H7 (cell line): ENCODE data around the gene KLKB1. TPM values are rescaled to one million over a fixed set of nuclear protein-coding genes. Genes with fewer than 3 reads are reported as not detected.

Experiments
- DNase-seq: peaks from one replicate; pipeline ENCODE4 v3.0.0; 2012
- H3K27me3 ChIP-seq: 2 replicates; pipeline ENCODE4 v1.6.0; 2011; ENCODE audit warnings: mild to moderate bottlenecking, low read length; ENCODE audit not compliant: control insufficient read depth, insufficient read depth
- H3K36me3 ChIP-seq: replicated peaks from 2 replicates; pipeline ENCODE4 v1.5.1; 2011; ENCODE audit warnings: low read length; ENCODE audit not compliant: control insufficient read depth, insufficient read depth
- H3K4me3 ChIP-seq: 2 replicates; pipeline ENCODE4 v1.5.1; 2011; ENCODE audit warnings: low read depth, mild to moderate bottlenecking, control low read depth, low read length, moderate library complexity; ENCODE audit not compliant: insufficient read depth
- total RNA-seq: library from RNA; depleted of rRNA; stranded (reverse); fragments of >200 nt; shearing (Covaris generic); gene quantifications from 2 replicates; pipeline ENCODE4 v1.2.3, GENCODE V29; 2014

Gene KLKB1
- total RNA-seq, 1 experiment from 2014 or later: 11.8 TPM

DNA sequence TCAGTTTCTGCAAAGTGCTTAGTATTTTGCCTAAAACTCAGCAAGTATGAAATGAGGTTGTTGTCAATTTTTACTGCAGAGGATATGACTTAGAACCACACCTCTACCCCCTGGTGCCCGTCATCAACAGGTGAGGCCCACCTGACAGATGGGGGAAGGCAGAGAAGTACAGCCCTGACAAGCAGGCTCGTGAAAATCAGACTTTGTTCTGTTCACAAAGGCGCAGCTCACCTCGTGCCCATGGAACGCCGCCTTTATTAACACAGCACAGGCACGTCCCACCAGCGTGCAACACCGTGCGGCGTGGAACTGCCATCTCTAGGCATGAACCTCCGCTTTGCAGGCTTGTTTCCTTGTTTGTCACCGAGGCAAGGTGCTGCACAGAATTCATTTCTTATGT lies 22.6 kb upstream of the KLKB1 start:
- H3K27me3 ChIP-seq: no peaks in the 10 kb centered on the region
- no peak overlapping the region for H3K4me3 ChIP-seq
- H3K36me3 ChIP-seq: no peaks in the 10 kb centered on the region; the same call in 1 of the 2 replicates
- no peak for DNase-seq

DNA sequence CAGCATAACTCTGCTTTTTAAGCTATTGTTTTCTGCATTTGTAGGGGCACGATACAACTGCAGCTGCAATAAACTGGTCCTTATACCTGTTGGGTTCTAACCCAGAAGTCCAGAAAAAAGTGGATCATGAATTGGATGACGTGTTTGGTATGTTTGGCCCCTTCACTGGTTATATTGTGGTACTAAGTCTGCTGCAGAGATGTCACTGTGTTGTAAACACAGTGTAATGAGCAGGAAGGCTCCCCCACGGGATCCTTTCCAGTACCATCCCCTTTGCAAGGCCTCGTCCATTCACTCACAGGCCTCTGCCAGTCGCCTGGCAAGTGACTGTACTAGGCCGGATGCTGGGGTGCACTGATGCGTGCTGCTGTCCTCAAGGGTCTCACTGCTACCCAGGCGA lies 22.2 kb upstream of the KLKB1 start:
- no peaks in the 10 kb centered on the region for H3K27me3 ChIP-seq
- DNase-seq: no peak
- H3K4me3 ChIP-seq: no peak overlapping the region
- no peaks in the 10 kb centered on the region; the same call in 1 of the 2 replicates for H3K36me3 ChIP-seq

DNA sequence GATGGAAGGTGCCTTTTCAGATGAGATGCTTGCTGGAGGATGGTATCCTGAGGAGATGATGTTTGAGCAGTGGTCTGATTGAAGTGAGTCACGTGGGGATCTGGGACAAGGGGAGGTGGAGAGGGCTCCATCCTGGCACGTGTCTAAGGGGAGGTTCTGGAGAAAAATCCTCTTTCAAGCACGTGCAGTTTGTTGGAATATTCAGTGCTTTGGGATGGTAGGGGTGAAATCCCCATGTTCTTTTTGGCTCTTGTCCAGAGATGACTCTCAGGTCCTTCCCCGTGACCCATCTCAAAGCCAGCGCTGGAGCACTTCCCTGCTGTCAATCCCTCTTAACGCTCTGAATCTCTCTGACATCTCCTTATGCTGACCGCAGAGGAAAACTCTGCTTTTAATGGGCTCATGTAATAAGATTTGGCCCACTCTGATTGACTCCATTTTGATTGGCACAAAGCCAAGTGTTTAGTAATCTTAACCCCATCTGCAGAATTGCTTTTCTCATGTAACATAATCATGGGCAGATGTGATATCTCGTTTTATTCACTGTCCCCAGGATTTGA lies 10.8 kb upstream of the KLKB1 start:
- Histone ChIP-seq H3K36me3 (no peaks in the 10 kb centered on the region), H3K4me3 (no peak overlapping the region), H3K27me3 (no peaks in the 10 kb centered on the region)
- DNase-seq: no peak

DNA sequence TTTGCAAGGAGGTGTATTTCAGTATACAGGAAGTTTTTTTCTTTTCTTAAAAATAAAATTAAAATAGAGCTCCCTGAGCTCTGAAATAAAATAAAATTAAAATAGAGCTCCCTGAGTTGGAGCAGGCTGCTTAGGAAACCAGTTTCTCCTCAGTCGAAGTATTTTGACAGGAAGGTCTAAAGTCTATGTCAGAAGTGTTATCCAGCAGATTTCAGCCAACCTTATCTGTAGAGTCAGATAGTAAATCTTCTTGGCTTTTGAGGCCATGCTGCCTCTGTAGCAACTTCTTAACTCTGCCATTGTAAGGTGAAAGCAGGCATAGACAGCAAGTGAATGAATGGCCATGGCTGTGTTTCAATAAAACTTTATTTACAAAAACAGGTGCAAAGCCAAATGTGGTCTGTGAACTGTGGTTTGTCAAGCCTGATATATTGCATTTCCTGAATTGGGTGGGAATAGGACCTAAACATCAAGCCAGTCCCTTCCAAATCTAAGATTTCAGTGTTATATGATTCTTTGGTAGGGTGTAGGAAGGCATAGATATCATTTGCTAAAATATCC lies 9.5 kb upstream of the KLKB1 start:
- no peak overlapping the region for H3K4me3 ChIP-seq
- no peak for DNase-seq
- H3K27me3 ChIP-seq: no peaks in the 10 kb centered on the region
- no peaks in the 10 kb centered on the region for H3K36me3 ChIP-seq

DNA sequence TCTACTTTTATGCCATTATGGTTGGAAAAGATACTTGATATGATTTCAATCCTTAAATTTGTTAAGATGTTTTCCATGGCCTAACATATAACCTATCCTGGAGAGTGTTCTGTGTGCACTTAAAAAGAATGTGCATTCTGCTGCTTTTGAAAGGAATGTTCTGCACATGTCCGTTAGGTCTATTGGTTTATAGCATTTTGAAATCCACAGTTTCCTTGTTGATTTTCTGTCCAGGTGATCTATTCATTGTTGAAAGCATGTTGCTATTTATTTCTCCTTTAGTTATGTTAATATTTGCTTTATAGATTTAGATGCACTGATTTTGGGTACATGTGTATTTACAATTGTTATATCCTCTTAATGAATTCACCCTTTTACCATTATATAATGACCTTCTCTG lies 5.7 kb upstream of the KLKB1 start:
- no peaks in the 10 kb centered on the region; the same call in 1 of the 2 replicates for H3K36me3 ChIP-seq
- no peak for DNase-seq
- no peak overlapping the region for H3K4me3 ChIP-seq
- H3K27me3 ChIP-seq: no peaks in the 10 kb centered on the region

DNA sequence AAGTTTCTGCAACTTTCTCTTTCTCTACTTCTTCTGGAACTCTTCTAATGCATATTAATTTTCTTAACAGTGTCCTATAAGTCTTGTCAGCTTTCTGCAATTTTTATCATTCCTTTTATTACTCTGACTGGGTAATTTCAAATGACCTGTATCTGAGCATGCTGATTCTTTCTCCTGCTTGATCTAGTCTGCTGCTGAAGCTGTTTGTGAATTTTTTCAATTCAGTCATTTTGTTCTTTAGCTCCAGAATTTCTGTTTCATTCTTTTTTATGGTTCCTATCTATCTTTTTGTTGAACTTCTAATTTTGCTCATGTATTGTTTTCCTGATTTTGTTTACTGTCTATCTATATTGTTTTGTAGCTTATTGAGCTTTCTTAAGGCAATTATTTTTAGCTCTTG lies 1.5 kb upstream of the KLKB1 start:
- DNase-seq: no peak
- Histone ChIP-seq H3K4me3 (no peak overlapping the region), H3K27me3 (no peaks in the 10 kb centered on the region), H3K36me3 (no peaks in the 10 kb centered on the region; the same call in 1 of the 2 replicates)

DNA sequence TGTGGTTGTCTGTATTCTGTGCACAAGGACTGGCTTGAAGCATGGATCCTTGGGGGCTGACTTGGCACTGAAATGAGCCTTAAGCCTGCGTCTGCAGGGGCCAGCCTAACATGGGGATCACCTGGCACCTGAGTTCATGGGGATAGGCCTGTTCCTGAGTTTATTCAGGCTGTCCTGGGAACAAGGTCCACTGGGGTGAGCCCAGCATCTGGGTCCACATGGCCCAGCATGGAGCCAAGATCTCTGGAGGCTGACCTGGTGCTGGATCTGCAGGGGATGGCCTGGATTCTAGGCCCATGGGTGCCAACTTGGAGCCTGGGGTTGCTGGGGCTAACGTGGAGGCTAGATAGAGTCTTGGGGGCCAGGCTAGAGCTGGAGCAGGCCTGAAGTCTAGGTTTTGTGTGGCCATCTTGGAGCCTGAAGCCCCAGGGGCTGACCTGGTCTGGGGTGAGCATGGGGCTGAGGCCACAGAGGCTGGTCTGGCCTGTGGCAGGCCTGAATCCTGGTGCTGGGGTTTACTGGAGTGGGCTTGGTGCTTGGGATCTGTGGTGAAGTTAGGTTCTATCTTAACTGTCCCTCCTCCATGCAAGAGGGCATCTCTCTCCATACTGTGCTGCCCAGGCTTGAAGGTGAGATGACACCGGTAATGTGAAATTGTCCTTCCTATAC lies 652 bp upstream of the KLKB1 start:
- H3K4me3 ChIP-seq: no peak overlapping the region
- no peaks in the 10 kb centered on the region; the same call in 1 of the 2 replicates for H3K36me3 ChIP-seq
- no peak for DNase-seq
- H3K27me3 ChIP-seq: no peaks in the 10 kb centered on the region

DNA sequence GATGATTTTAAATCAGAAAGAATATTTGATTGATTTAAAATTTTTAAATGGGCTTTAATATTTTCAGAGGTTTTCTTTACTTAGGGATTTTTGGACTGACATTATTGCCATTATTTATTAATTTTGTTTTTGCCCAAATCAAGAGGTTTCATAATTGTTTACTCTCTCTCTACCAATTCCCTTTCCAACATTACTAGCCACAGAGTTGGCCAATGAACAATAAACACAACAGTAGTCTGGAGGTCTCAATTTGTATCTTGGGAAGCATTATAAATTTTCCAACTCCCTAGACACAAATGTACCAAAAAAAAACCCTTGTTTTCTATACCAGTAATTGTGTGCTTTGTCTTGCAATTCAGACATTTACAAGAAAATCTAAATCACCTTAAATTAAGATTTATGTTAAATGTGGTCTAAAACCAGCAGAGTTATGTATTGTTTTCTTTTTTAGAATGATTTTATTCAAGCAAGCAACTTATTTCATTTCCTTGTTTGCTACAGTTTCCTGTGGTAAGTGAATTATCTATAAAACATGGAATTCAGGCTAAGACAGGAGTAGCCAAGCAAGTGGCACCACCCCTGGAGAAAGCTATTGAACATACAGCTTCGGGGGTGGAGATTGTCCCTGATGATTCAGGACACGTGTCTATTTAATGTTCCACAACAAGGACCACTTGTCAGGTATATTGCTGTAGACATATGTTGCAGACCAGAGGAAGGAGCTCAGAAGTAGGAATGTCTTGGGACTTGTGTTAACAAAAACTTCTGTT lies 622 bp downstream of the KLKB1 start:
- Histone ChIP-seq H3K36me3 (no peaks in the 10 kb centered on the region; the same call in 1 of the 2 replicates), H3K4me3 (no peak overlapping the region), H3K27me3 (no peaks in the 10 kb centered on the region)
- no peak for DNase-seq

DNA sequence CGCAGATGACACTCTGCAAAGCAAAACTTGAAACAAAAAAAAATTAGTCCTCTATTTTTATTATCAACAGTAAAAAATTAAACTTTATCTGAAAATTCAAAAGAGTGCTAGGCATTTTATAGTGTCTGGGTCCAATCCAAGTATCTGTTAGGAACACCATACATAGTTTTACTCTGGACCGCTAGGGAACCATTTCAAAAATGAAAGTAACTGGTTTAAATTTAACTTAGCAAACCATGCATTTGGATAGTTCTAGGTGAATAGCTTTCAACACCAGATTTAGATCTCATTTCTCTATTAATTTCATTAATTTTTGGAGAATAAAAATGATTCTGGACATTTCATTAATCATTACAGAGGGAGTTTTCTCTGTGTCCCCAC lies 1.2 kb downstream of the KLKB1 start:
- no peaks in the 10 kb centered on the region for H3K27me3 ChIP-seq
- DNase-seq: no peak
- no peak overlapping the region for H3K4me3 ChIP-seq
- no peaks in the 10 kb centered on the region; the same call in 1 of the 2 replicates for H3K36me3 ChIP-seq

DNA sequence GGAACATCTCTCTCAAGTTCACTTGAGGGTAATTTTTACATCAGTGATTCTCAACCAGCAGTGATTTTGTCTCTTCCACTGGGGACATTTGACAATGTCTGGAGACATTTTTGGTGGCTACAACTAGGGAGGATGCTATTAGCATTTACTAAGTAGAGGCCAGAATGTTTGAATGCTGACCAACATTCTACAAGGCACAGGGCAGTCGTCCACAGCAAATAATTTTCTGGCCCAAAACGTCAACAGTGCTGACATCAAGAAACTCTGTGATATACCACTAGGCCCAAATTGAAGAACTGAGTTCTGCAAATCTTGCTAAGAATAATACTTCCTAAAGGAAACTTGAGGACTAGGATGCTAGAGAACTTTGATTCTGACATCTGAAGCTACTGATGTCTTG lies 7.1 kb downstream of the KLKB1 start:
- DNase-seq: no peak
- H3K4me3 ChIP-seq: no peak overlapping the region
- H3K27me3 ChIP-seq: no peaks in the 10 kb centered on the region

DNA sequence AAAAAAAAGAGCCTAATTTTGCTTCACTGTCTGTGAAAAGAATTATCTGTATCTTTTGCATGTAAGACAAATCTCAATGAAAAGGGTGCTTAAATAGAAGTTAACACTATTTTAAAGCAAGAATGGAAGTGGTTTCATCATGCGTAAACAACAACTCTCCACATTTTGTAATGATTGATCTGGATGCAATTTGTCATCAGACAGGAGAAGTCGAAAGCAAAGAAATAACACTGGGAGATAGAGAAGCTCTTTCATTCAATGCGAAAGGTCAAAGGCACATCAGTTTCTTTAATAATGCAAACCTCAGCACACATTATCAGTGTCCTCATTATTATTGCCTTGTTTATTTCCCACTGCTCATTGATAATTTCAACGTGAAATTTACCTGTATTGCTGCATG lies 8.8 kb downstream of the KLKB1 start:
- no peak for DNase-seq
- Histone ChIP-seq H3K27me3 (no peaks in the 10 kb centered on the region), H3K4me3 (no peak overlapping the region), H3K36me3 (no peaks in the 10 kb centered on the region)

More for the DNA sequence above, 7.1 kb downstream of the KLKB1 start:
- H3K36me3 ChIP-seq: no peaks in the 10 kb centered on the region

DNA sequence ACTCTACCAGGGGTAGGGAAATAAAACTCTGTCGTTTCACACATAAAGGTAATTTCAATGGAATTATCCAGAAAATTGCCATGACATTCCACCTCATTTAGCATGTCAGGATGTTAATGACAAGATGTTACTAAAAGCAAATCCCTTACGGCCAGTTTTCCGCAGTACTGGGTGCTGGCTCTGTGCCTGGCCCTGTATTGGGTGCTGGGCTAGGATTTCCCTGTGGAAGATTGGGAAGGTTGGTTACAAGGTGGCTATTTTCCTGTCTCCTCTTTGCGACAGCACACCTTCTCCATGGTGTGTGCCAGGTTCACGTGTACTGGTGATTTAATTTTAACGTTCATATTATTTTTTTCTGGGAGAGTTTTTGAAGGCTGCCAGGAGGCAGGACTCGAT lies 13.1 kb downstream of the KLKB1 start:
- H3K4me3 ChIP-seq: no peak overlapping the region
- no peak for DNase-seq
- no peaks in the 10 kb centered on the region for H3K36me3 ChIP-seq
- no peaks in the 10 kb centered on the region for H3K27me3 ChIP-seq

DNA sequence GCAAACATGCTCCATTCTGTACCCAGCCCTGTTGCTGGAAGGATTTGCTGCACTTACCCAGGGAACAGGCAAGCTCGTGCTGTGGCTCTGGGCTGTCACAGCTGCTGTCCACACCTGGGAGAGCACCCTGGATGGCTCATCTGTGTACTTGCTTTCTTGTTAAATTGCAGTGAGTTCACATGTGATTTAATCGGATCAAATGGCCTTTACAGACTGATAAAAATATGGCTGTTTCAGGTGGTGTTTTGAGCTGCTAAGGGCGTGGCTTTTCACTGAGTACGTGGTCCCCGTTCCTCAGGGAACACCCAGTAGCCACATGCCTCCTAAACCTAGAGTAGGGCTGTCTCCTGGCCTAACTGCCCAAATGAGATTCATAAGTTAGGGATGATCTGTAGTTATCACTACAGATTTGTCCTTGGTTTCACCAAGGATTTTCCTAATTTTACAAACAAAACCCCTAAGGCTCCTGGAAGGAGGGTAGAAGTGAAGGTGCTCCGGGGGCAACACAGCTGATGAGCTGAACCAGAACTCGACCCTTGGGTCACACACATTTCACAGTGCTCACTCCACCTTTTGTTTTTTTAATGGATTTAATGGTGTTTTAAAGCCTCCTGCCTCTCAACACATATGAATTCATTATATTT lies 13.7 kb downstream of the KLKB1 start:
- Histone ChIP-seq H3K27me3 (no peaks in the 10 kb centered on the region), H3K36me3 (no peaks in the 10 kb centered on the region), H3K4me3 (no peak overlapping the region)
- no peak for DNase-seq

DNA sequence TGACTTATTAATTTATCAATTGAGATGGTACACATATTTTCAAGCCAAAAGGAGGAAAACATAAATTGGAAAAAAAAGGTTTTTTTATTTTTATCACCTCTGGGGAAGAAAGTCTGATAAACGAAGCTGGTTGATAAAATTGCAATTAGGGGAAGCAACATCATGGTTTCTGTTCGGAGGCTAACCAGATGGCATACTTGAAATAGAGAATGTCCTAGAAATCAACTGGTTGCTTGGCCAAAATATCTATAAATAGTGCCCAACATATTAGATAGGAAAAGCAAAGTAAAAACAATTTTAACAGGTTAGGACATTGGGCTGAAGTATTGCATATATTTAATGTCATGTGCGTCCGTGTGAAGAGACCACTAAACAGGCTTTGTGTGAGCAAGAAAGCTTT lies 14.3 kb downstream of the KLKB1 start:
- no peak for DNase-seq

More for the DNA sequence above, 14.3 kb downstream of the KLKB1 start:
- H3K36me3 ChIP-seq: no peaks in the 10 kb centered on the region
- no peak overlapping the region for H3K4me3 ChIP-seq
- H3K27me3 ChIP-seq: no peaks in the 10 kb centered on the region
